SK-N-SH (cell line): ENCODE measurements around the gene ABHD17C. TPM values are rescaled to one million over a fixed set of nuclear protein-coding genes. Genes with fewer than 3 reads are reported as not detected.

Source experiments
- CTCF ChIA-PET: fragments of 300-600, 350-600 bp; formaldehyde crosslinking; extraction: SDS; loops from one replicate; lab custom pipeline; 2021; lab: Yijun Ruan, JAX
- POLR2A ChIA-PET: fragments of 350-600 bp; sonication (Branson Sonifier 250); formaldehyde crosslinking; extraction: SDS; loops from one replicate; lab custom pipeline; 2020; ENCODE audit warnings: antibody characterized with exemption, inconsistent platforms; lab: Yijun Ruan, JAX
- DNase-seq: peaks from one replicate; pipeline ENCODE4 v3.0.0; 2012
- H2AFZ ChIP-seq: fragments of 200-600 bp; sonication (generic); 2 replicates; pipeline ENCODE4 v1.8.1; 2016; ENCODE audit warnings: antibody characterized with exemption, mild to moderate bottlenecking, low read depth
- H3F3A ChIP-seq: fragments of 200-600 bp; sonication (generic); replicated peaks from 2 replicates; pipeline ENCODE3; 2016; ENCODE audit warnings: antibody characterized with exemption, mild to moderate bottlenecking; ENCODE audit not compliant: insufficient read depth
- H3K27ac ChIP-seq, 2 experiments: fragments of 200-500 bp in 1 of 2; fragments of 200-600 bp in 1 of 2; sonication (Bioruptor generic) in 1 of 2; sonication (generic), shearing (Covaris generic) in 1 of 2; 2 replicates each; pipeline versions ENCODE4 v1.5.1 to v1.6.1; 2014 to 2016; ENCODE audit warnings: low read depth in 2 of 2, inconsistent platforms in 1 of 2, low read length in 1 of 2, mild to moderate bottlenecking in 1 of 2, mixed read lengths in 1 of 2
- H3K27me3 ChIP-seq: fragments of 200-600 bp; sonication (generic), shearing (Covaris generic); 2 replicates; pipeline ENCODE4 v1.6.1; 2016; ENCODE audit warnings: mixed run types; ENCODE audit not compliant: insufficient read depth
- H3K36me3 ChIP-seq, 2 experiments: fragments of 200-500 bp in 1 of 2; fragments of 200-600 bp in 1 of 2; sonication (Bioruptor generic) in 1 of 2; sonication (generic) in 1 of 2; replicated peaks in 1 of 2; 2 replicates each; pipeline versions ENCODE3 to v1.5.1; 2014 to 2016; ENCODE audit warnings: low read length in 1 of 2, mild to moderate bottlenecking in 1 of 2; ENCODE audit not compliant: insufficient read depth in 2 of 2, control insufficient read depth in 1 of 2
- H3K4me1 ChIP-seq, 2 experiments: fragments of 200-500 bp in 1 of 2; fragments of 200-600 bp in 1 of 2; sonication (Bioruptor generic) in 1 of 2; sonication (generic), shearing (Covaris generic) in 1 of 2; 2 replicates each; pipeline versions ENCODE4 v1.5.1 to v1.6.1; 2014 to 2016; ENCODE audit warnings: low read depth in 1 of 2, low read length in 1 of 2, mixed run types in 1 of 2; ENCODE audit not compliant: insufficient read depth in 2 of 2, control insufficient read depth in 1 of 2
- H3K4me2 ChIP-seq: fragments of 200-600 bp; sonication (generic), shearing (Covaris generic); 2 replicates; pipeline ENCODE4 v1.6.1; 2017; ENCODE audit warnings: mixed run types
- H3K4me3 ChIP-seq, 2 experiments: fragments of 200-500 bp in 1 of 2; fragments of 200-600 bp in 1 of 2; sonication (Bioruptor generic) in 1 of 2; sonication (generic), shearing (Covaris generic) in 1 of 2; 2 replicates each; pipeline versions ENCODE4 v1.5.1 to v1.8.1; 2014 to 2016; ENCODE audit warnings: low read depth in 2 of 2, inconsistent platforms in 1 of 2, low read length in 1 of 2, mild to moderate bottlenecking in 1 of 2, mixed read lengths in 1 of 2, moderate library complexity in 1 of 2
- H3K79me2 ChIP-seq: fragments of 200-600 bp; sonication (generic); 2 replicates; pipeline ENCODE4 v1.8.1; 2017; ENCODE audit warnings: mild to moderate bottlenecking; ENCODE audit not compliant: insufficient read depth
- H3K9ac ChIP-seq: fragments of 200-600 bp; sonication (generic); 2 replicates; pipeline ENCODE4 v1.6.1; 2017; ENCODE audit warnings: mixed run types
- H3K9me2 ChIP-seq: fragments of 200-600 bp; sonication (generic); 2 replicates; pipeline ENCODE4 v1.6.1; 2017; ENCODE audit warnings: mixed run types
- H3K9me3 ChIP-seq: fragments of 200-600 bp; sonication (generic); 2 replicates; pipeline ENCODE4 v1.6.1; 2017; ENCODE audit warnings: mixed run types, mild to moderate bottlenecking, moderate library complexity
- H4K20me1 ChIP-seq: fragments of 200-600 bp; sonication (generic); 2 replicates; pipeline ENCODE4 v1.6.1; 2017; ENCODE audit warnings: mild to moderate bottlenecking, mixed run types; ENCODE audit not compliant: insufficient read depth
- CHD2 ChIP-seq: fragments of 150-350 bp; IDR thresholded peaks from 2 replicates; pipeline ENCODE4 v1.6.1; 2018; ENCODE audit warnings: low read length; ENCODE audit not compliant: partially characterized antibody
- EZH2phosphoT487 ChIP-seq: fragments of 200-600 bp; sonication (generic); IDR thresholded peaks from 2 replicates; pipeline ENCODE4 v1.6.1; 2017; ENCODE audit warnings: low read depth, mixed run types, mild to moderate bottlenecking, antibody characterized with exemption, moderate library complexity, borderline replicate concordance
- FOSL2 ChIP-seq: IDR thresholded peaks from 2 replicates; pipeline ENCODE4 v1.4.0; 2012; ENCODE audit warnings: low read depth, mild to moderate bottlenecking, moderate library complexity, borderline replicate concordance
- FOXJ3 ChIP-seq: sonication (generic); formaldehyde crosslinking; IDR thresholded peaks from 2 replicates; pipeline ENCODE4 v1.5.1; 2020; ENCODE audit warnings: mild to moderate bottlenecking, missing genetic modification reagents
- FOXM1 ChIP-seq: IDR thresholded peaks from 2 replicates; pipeline ENCODE4 v1.4.0; 2012; ENCODE audit warnings: low read depth, mild to moderate bottlenecking
- GATA2 ChIP-seq: sonication (generic); formaldehyde crosslinking; IDR thresholded peaks from 2 replicates; pipeline ENCODE4 v1.5.0; 2020; ENCODE audit warnings: mild to moderate bottlenecking, missing genetic modification reagents
- JUND ChIP-seq: IDR thresholded peaks from 2 replicates; pipeline ENCODE4 v1.4.0; 2012
- MEF2A ChIP-seq: IDR thresholded peaks from 2 replicates; pipeline ENCODE4 v1.4.0; 2012; ENCODE audit warnings: low read depth, borderline replicate concordance
- NFIC ChIP-seq: IDR thresholded peaks from 2 replicates; pipeline ENCODE4 v1.4.0; 2012; ENCODE audit warnings: borderline replicate concordance
- NRF1 ChIP-seq: IDR thresholded peaks from 2 replicates; pipeline ENCODE4 v1.6.1; 2012; ENCODE audit warnings: low read depth, mild to moderate bottlenecking, low read length
- POLR2AphosphoS5 ChIP-seq: IDR thresholded peaks from 2 replicates; pipeline ENCODE4 v1.6.1; 2012; ENCODE audit warnings: low read depth, low read length
- RAD21 ChIP-seq: IDR thresholded peaks from 2 replicates; pipeline ENCODE4 v1.6.1; 2012; ENCODE audit warnings: mild to moderate bottlenecking, low read length
- RCOR1 ChIP-seq: fragments of 150-350 bp; IDR thresholded peaks from 2 replicates; pipeline ENCODE4 v1.6.1; 2017; ENCODE audit warnings: antibody characterized with exemption, low read length
- RFX5 ChIP-seq: IDR thresholded peaks from 2 replicates; pipeline ENCODE4 v1.6.1; 2012; ENCODE audit warnings: mild to moderate bottlenecking, improper control_type of control experiment, low read length
- RXRA ChIP-seq: IDR thresholded peaks from 2 replicates; pipeline ENCODE4 v1.4.0; 2012; ENCODE audit warnings: low read depth, mild to moderate bottlenecking, borderline replicate concordance
- TEAD4 ChIP-seq: IDR thresholded peaks from 2 replicates; pipeline ENCODE4 v1.4.0; 2012; ENCODE audit warnings: mild to moderate bottlenecking, borderline replicate concordance; ENCODE audit not compliant: insufficient read depth
- WGBS: methylation state at CpG from one replicate; pipeline ENCODE4 v1.1.6; 2017; ENCODE audit warnings: low lambda C conversion rate; 5-methylcytosine and 5-hydroxymethylcytosine counted together
- polyA plus RNA-seq, 3 experiments: library from polyadenylated mRNA; depleted of rRNA; stranded (reverse); fragments of >200 nt; gene quantifications; 2 replicates each; pipeline ENCODE4 v1.2.3, GENCODE V29; 2012
- TF ChIP-seq, protein P1 (sequence below): IDR thresholded peaks from 2 replicates; pipeline ENCODE4 v1.4.0; 2012; ENCODE audit warnings: low read depth
- TF ChIP-seq, protein P2 (sequence below): fragments of 150-350 bp; IDR thresholded peaks from 2 replicates; pipeline ENCODE4 v1.6.1; 2016; ENCODE audit warnings: mild to moderate bottlenecking, low read depth, low read length
- TF ChIP-seq, protein P3 (sequence below): IDR thresholded peaks from 2 replicates; pipeline ENCODE4 v1.4.0; 2012; ENCODE audit warnings: low read depth, borderline replicate concordance

Gene ABHD17C
- polyA plus RNA-seq, 1 of the 3 experiments (the other 2 are of a cell fraction): 11.7 TPM

DNA sequence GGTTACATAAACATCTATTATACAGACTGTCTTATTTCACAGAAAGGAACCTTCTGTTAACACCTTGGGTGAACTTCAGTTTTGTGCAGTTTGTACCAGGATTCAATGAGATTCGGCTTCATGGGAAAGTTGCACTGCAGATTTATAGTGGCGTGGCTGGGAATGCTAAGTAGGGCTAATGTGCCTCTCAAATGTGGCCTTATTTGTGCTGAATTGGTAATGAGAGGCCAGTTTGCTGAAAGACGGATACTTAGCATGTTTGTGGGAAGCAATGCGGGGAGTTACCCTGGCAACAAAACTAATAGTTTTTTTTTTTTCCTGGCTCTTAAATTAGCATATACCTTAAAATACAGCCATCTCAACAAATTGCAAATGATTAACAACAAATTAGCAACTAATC lies 55.5 kb downstream of the ABHD17C start:
- peaks cover 13 to 31% of the 10 kb centered on the region in 2 experiments for H3K36me3 ChIP-seq
- no peaks in the 10 kb centered on the region for H3K9me2 ChIP-seq
- CTCF ChIA-PET: no interaction called here
- H3K9me3 ChIP-seq: no peaks in the 10 kb centered on the region
- 97% methylated on average over 4 of the region's 4 CpGs for WGBS
- no peak overlapping the region for H3K9ac ChIP-seq
- peaks cover 0 to 2% of the 10 kb centered on the region in 2 experiments; a peak in 1 of 4 replicates for H3K4me1 ChIP-seq
- peaks cover 11% of the 10 kb centered on the region; the same call in 1 of the 2 replicates for H3K79me2 ChIP-seq
- H3K4me2 ChIP-seq: no peak overlapping the region
- no peak for DNase-seq
- H4K20me1 ChIP-seq: no peaks in the 10 kb centered on the region
- H3K4me3 ChIP-seq: no peak overlapping the region
- H3K27me3 ChIP-seq: no peaks in the 10 kb centered on the region
- TF ChIP-seq, protein P1, sequence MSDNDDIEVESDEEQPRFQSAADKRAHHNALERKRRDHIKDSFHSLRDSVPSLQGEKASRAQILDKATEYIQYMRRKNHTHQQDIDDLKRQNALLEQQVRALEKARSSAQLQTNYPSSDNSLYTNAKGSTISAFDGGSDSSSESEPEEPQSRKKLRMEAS: no peak
- no peak for TF ChIP-seq FOXJ3 (CRISPR knock-in tag)
- TF ChIP-seq FOXM1: no peak
- no peak for TF ChIP-seq GATA2
- no peak for TF ChIP-seq RCOR1
- no peak for TF ChIP-seq FOSL2
- TF ChIP-seq, all 33 proteins: peak for 0
- Histone ChIP-seq H3F3A (peaks cover 2% of the 10 kb centered on the region), H3K27ac (no peak overlapping the region), H2AFZ (no peak overlapping the region)
- POLR2A ChIA-PET: no interaction called here

DNA sequence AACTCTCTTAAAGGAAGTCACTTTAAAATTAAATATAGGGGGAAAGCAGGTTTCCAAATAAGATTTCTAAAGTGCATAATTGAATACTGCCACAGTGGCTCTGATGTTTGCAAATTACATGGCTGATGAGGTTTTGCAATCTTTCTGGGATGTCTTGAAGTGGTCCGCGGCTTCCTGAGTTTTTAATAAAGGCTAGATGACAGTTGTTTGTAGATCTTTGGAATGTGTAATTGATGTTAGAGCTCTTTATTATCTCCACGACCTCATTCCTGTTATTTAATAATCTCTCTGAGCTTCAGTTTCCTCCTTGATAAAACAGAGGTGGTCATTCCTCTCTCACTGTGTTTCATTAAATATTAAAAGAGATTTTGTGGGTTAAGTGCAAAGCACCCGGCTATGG lies 57.1 kb downstream of the ABHD17C start:
- Histone ChIP-seq H3K27me3 (no peaks in the 10 kb centered on the region), H3K4me3 (no peak overlapping the region), H3K36me3 (peaks cover 13 to 38% of the 10 kb centered on the region in 2 experiments), H3F3A (no peaks in the 10 kb centered on the region), H2AFZ (no peak overlapping the region), H3K9ac (no peak overlapping the region), H3K27ac (no peak overlapping the region), H4K20me1 (no peaks in the 10 kb centered on the region), H3K79me2 (peaks cover 6% of the 10 kb centered on the region; the same call in 1 of the 2 replicates), H3K9me2 (no peaks in the 10 kb centered on the region), H3K4me1 (peaks cover 0 to 2% of the 10 kb centered on the region in 2 experiments; a peak in 1 of 4 replicates), H3K9me3 (no peaks in the 10 kb centered on the region), H3K4me2 (no peak overlapping the region)
- TF ChIP-seq RFX5: no peak
- TF ChIP-seq RCOR1: no peak
- TF ChIP-seq, protein P1: no peak
- TF ChIP-seq, protein P2, sequence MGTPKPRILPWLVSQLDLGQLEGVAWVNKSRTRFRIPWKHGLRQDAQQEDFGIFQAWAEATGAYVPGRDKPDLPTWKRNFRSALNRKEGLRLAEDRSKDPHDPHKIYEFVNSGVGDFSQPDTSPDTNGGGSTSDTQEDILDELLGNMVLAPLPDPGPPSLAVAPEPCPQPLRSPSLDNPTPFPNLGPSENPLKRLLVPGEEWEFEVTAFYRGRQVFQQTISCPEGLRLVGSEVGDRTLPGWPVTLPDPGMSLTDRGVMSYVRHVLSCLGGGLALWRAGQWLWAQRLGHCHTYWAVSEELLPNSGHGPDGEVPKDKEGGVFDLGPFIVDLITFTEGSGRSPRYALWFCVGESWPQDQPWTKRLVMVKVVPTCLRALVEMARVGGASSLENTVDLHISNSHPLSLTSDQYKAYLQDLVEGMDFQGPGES: no peak
- TF ChIP-seq CHD2: no peak
- TF ChIP-seq RAD21: no peak
- TF ChIP-seq JUND: no peak
- no peak for TF ChIP-seq RXRA
- TF ChIP-seq TEAD4: no peak
- TF ChIP-seq EZH2phosphoT487: no peak
- TF ChIP-seq POLR2AphosphoS5: no peak
- no peak for TF ChIP-seq MEF2A
- TF ChIP-seq, protein P3, sequence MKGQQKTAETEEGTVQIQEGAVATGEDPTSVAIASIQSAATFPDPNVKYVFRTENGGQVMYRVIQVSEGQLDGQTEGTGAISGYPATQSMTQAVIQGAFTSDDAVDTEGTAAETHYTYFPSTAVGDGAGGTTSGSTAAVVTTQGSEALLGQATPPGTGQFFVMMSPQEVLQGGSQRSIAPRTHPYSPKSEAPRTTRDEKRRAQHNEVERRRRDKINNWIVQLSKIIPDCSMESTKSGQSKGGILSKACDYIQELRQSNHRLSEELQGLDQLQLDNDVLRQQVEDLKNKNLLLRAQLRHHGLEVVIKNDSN: no peak
- no peak for TF ChIP-seq NFIC
- TF ChIP-seq FOSL2: no peak
- TF ChIP-seq NRF1: no peak
- 67% methylated on average over 4 of the region's 4 CpGs for WGBS
- POLR2A ChIA-PET: no interaction called here
- DNase-seq: no peak
- CTCF ChIA-PET: interaction anchor here (0.8 to 1.8 kb wide), 3 partner anchors 24 to 308 kb away, joined by 3 to 5 read pairs (median 4); partner anchors contain the start of gene CEMIP
